HTR-8/SVneo (cell line): ENCODE data around the gene GNB2.
"Not testable (repeated sequence)": the region's sequence is repeated elsewhere in the genome, so short reads cannot be mapped to it uniquely, and the experiment has no call there.

ENCODE experiments used
- DNase-seq: peaks from one replicate; pipeline ENCODE4 v3.0.0; 2011; ENCODE audit warnings: low spot score, mixed read lengths; ENCODE audit not compliant: insufficient read length
- FAIRE-seq: peaks from 2 replicates; lab custom pipeline; 2011; peaks lifted over from hg19 to GRCh38; lab: Jason Lieb, UNC

The GNB2 gene

GRCh38 chr7:100722480-100723212 lies 49.1 kb downstream of the GNB2 start:
- FAIRE-seq (no peak), DNase-seq (no peak)

- FAIRE-seq (no peak), DNase-seq (no peak)
Observed at GRCh38 chr7:100723732-100724275, 50.3 kb downstream of the GNB2 start.

GRCh38 chr7:100724364-100724763 lies 50.8 kb downstream of the GNB2 start:
- not testable (repeated sequence) for FAIRE-seq, DNase-seq

- no peak for FAIRE-seq
Observed at GRCh38 chr7:100726996-100727761, 53.6 kb downstream of the GNB2 start.

GRCh38 chr7:100728196-100728595 lies 54.7 kb downstream of the GNB2 start:
- FAIRE-seq (no peak), DNase-seq (no peak)

More at GRCh38 chr7:100726996-100727761, 53.6 kb downstream of the GNB2 start:
- DNase-seq: no peak
